GM19238 (cell line): ENCODE measurements around the gene SORCS1.

Experiments used
- DNase-seq: peaks from one replicate; pipeline ENCODE4 v3.0.0; 2011; ENCODE audit warnings: low spot score; ENCODE audit not compliant: insufficient read length

SORCS1 gene

DNA sequence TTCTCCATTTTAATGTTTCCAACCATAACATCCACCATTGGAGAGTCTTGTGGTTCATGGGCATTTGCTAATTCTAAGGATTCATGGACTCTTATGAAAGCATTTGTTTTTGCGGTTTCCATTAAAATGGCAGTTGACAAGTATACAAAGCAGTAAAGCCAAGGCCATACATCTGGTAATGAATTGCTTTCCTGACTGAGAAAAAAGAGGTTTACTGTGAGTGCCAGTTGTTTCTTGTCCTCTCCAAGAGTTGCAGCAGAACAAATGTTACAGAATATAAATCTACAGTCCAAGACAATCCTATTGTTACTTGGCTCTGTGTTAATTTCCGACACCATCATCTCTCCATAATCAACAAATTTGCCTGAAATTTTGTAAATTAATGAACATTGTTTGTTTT lies 261.3 kb downstream of the SORCS1 start:
- DNase-seq = no peak

DNA sequence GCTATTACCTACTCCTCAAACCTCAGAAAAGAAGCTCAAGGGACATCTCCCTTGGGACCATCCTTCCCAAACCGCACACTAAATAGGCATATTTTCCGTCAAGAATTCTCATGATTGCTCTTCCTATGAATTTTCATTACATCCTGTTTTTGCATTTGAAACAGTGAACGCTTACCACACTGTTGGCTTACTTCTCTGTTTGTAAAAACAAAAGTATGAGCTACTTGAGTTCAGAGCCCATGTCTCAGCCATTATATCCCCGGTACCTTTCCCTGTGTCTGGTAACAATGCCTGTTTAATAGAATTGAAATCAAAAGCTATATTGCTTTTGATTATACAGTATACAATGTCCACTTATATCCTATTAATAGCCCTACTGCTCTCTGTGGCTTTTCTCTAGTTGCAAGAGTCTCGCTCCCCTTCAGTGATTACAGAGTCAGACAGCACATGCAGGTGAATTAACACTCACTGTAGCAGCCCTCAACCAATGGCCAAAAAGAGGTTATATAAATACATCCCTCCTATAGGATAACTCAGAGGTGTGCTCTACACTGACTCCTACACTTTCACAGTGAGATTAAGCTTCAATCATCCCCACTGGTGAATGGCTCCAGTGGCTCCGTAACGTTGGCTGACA lies 264.4 kb downstream of the SORCS1 start:
- DNase-seq = no peak

DNA sequence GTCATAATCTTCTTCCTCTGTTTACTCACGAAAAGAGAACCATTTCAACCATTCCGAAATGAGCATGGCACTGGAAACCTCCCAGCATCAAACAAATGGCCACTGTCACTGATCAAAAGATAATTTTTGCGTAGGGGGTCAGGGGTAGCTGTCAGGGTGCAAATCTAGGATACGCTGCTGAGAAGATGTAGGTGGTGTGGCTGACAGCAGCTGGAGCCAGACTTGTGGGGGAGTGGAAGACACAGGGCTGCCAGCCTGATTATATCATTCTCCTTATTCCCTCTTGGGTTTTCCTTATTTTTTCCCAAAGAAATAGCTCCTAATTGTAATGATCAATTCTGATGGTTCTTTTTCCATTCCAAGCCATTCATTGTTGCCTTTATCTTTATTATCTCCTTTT lies 266.1 kb downstream of the SORCS1 start:
- DNase-seq = no peak

- DNase-seq = no peak
These were observed 266.8 kb downstream of the SORCS1 start for GRCh38 chr10:106897719-106898118.

DNA sequence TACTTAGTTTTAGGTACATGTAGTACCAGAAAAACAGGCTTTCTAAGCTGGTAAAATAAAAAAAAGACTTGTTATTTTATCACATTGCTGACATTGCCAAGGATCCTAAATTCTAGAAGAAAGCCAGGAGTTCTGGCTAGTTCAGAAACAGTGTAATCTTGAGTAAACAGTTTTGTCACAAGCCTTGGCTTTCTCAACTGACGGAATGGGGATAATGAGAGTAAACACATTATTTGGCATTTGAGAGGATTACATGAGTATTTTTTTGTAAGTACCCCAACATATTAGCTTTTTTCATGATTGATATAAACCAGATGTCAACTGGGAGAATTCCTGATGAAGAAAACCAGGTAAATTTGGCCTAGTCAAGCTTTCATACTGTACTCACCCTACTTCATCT lies 269.8 kb downstream of the SORCS1 start:
- DNase-seq = no peak

- DNase-seq = no peak
These were observed 286.9 kb downstream of the SORCS1 start for GRCh38 chr10:106877574-106877973.

DNA sequence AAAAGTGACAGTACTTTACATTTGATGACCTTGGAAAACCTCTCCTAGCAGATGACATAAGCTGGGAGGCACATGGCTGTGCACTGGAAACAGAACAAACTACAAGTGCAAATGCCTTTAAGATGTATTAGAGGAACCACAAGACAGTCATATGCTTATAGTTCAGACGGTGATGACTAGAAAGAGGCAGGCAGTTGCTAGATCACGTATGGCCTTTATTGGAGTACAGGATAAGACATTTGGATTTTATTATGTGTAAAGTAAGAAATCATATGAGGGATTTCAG lies 290.0 kb downstream of the SORCS1 start:
- DNase-seq = no peak

DNA sequence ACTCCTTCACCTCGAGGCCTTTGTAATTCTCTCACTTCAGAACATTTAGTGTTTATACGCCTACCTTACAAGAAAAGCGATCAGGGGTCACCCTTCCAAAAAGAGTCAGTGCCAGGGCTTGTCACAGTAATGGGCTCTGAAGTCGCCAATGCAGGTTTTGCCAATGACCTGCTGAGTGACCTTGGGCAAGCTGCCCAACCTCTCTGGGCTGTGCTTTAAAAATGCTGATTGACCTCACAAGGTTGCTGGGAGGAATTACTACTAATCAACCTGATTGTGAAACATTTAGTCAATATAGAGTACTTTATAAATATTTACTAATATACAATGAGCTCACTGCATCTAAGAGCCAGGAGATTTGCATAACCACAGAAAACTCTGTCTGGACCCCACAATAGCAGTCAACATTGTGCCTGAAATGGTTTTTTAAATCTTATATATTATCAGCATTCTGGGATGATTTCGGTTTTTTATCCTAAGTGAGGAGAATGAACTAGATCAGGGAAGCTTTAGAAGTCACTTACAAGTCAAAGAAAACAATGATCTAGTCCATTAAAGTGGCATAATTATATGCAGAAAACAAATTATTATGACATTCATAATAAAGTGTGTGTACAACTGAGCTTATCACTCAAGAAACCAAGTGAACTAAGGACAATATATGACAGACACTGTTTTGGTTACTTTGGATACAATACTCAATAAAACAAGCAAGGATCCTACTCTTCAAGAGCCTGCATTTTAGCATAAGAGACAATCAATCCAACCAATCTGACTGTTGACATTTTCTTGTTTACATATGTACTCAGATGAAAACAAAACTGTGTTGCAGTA lies 290.5 kb downstream of the SORCS1 start:
- DNase-seq = no peak

GRCh38 chr10:106872176-106872575 lies 292.3 kb downstream of the SORCS1 start:
- no peak for DNase-seq

DNA sequence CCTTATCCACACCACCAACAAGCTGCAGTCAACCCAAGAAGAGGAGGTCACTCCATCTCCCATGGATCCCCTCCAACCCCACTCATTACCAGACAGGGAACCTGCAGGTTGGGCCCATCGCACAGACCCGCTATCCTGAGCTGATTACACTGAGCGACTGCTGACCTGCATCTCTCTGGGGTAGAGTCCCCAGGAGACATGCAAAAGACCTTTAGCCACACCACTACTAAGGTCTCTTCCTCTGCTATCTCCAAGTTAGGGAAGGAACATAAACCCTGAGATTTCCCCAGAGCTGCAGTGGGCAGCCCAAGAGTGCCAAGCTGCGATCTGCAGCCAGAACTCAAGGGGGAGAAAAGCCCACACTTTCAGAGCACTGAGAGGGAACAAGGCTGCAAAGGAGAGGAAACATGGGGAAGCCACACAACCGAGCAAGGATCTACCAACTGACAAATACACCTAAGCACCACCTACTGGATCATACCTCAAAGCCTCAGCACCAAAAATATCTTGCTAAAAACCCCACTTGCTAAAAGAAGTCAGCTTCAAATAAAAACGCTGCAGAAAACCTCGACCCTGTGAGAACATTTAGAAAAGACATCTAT lies 298.2 kb downstream of the SORCS1 start:
- DNase-seq = no peak

GRCh38 chr10:106864031-106864430 lies 300.5 kb downstream of the SORCS1 start:
- no peak for DNase-seq

DNA sequence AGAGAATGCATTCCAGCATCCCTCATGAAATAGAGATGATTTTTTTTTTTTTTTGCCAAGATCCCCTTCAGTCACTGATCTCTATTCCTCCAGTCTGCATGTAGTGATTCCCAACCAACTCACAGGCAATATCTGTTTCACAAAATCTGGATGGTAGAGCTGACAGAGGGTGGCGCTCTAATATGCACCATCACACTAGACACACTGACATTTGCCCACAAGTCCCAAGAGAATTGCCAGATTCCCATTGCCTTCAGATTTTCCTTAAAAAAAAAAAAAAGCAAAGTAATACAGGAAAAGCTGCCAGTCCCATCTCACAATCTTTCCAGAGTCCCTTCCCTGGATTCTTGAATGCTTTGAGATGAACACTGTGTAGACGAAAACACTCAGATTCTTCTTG lies 301.0 kb downstream of the SORCS1 start:
- no peak for DNase-seq

DNA sequence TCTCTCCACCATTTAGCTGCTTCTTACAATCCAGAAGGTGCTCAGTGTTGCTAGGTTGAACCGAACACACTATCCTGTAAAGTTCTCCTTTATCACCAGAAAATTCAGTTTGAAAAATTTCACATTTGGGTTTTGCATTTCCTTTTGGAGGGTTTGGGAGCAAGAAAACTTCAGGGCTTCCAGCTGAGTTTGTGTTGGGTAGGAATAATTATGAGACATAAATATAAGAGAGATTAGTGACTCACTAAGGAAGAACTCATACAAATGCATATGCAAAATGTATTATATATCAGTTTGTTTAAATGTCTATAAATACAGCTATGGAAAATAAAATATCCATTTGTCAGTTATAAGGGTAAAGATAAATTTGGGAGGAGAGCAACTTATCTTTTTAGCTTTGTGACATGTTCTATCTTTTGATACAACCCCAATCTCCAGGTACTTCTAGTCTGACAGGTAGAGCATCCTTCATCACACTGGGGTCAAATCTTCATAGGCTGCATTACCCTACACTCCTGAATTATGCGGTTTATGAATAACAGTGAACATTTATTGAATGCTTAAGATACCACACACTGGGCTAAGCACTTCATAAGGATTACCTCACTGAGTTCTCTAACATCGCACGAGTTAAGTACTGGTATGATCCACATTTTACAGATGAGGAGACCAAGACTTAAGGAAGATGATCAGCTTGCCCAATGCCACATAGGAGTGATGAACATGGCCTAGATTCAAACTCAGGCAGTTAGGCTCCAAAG lies 304.4 kb downstream of the SORCS1 start:
- DNase-seq = no peak

DNA sequence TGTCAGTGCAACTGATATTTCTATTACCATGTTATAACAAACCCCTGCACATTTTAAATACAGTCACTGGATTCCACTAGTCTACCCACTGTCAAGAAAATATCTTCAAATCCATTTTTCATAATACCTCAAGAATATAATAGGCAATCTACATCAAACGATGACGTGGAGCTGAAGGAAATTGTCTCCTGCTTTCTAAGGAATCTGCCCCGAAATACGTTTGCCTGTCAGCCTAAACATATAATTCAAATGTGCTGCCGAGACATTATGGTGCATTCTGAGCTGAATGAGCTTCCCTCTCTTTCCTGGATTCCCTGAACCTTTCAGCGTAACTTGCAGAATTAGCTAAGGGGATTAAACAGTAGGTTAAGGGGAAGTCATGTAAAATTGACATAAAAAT lies 306.8 kb downstream of the SORCS1 start:
- DNase-seq = no peak

GRCh38 chr10:106857213-106857612 lies 307.3 kb downstream of the SORCS1 start:
- DNase-seq = no peak

- no peak for DNase-seq
These were observed 327.4 kb downstream of the SORCS1 start for GRCh38 chr10:106836933-106837663.

DNA sequence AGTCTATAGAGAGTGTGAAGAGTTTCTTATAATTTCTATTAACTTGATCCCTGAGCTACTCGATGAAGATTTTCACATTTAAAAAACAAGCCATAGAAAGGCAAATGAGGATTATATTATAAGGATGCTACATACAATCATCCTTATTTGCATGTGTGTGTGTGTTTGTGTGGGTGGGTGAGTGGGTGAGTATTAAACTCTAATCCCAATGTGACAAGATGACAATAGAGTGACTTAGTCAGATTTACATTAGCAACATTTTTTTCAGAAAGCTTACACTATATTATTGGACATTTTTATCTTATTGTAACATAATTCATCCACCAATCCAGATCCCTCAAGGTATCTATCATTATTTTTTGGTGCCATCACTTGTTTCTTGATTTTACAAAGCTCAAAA lies 331.7 kb downstream of the SORCS1 start:
- no peak for DNase-seq

DNA sequence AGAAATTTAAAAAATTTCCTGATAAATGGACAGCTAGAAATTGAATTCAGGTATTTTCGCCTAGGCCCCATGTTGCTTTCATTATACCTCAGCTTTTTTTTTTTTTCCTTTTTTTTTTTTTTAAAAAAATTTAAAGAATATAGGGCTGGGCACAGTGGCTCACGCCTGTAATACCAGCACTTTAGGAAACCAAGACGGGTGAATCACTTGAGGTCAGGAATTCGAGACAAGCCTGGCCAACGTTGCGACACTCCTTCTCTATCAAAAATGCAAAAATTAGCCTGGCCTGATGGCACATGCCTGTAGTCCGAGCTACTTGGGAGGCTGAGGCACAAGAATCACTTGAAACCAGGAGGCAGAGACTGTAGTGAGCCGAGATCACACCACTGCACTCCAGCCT lies 334.0 kb downstream of the SORCS1 start:
- DNase-seq = no peak

GRCh38 chr10:106830006-106830405 lies 334.5 kb downstream of the SORCS1 start:
- no peak for DNase-seq

GRCh38 chr10:106826716-106827115 lies 337.8 kb downstream of the SORCS1 start:
- DNase-seq = no peak

- DNase-seq = no peak
These were observed 338.7 kb downstream of the SORCS1 start for GRCh38 chr10:106825576-106826364.
